Breast epithelium (tissue), 4 donors: Measurements from ENCODE around the gene PCDH15. TPM values are rescaled to one million over a fixed set of nuclear protein-coding genes. Genes with fewer than 3 reads are reported as not detected.

Experiments
- DNase-seq, 2 donors: peaks; one replicate each; pipeline ENCODE4 v3.0.0-alpha.2; 2019; ENCODE audit warnings: low spot score in 2 of 2
- H3K27ac ChIP-seq, 2 donors: fragments of 200-600 bp; sonication (generic) in 1 of 2; one replicate each; pipeline ENCODE4 v1.5.1; 2016 to 2019; ENCODE audit warnings: mild to moderate bottlenecking in 1 of 2
- H3K27me3 ChIP-seq, 2 donors: fragments of 200-600 bp; sonication (generic) in 1 of 2; one replicate each; pipeline versions ENCODE4 v1.5.1 to v1.6.0; 2017 to 2019; ENCODE audit warnings: control low read depth in 1 of 2, mild to moderate bottlenecking in 1 of 2
- H3K36me3 ChIP-seq: fragments of 200-600 bp; one replicate; pipeline ENCODE4 v1.5.1; 2019
- H3K4me1 ChIP-seq, 2 donors: fragments of 200-600 bp; sonication (generic); one replicate each; pipeline ENCODE4 v1.5.1; 2016 to 2019; ENCODE audit warnings: control low read depth in 1 of 2
- H3K4me3 ChIP-seq, 3 donors: fragments of 200-600 bp; sonication (generic); 1 replicate in 2 of 3; 2 replicates in 1 of 3; pipeline ENCODE4 v1.5.1; 2016 to 2019; ENCODE audit warnings: mild to moderate bottlenecking in 3 of 3, moderate library complexity in 2 of 3
- H3K9me3 ChIP-seq, 2 donors: fragments of 200-600 bp; sonication (generic) in 1 of 2; one replicate each; pipeline ENCODE4 v1.5.1; 2016 to 2019; ENCODE audit warnings: control low read depth in 1 of 2
- CTCF ChIP-seq, 3 donors: fragments of 450-650 bp; IDR thresholded peaks; one replicate each; pipeline ENCODE4 v1.5.1; 2016 to 2017; ENCODE audit warnings: antibody characterized with exemption in 3 of 3, mild to moderate bottlenecking in 3 of 3, moderate library complexity in 3 of 3
- POLR2A ChIP-seq: fragments of 450-650 bp; IDR thresholded peaks from one replicate; pipeline ENCODE4 v1.6.1; 2016; ENCODE audit warnings: antibody characterized with exemption, mild to moderate bottlenecking, moderate library complexity
- POLR2AphosphoS5 ChIP-seq, 3 donors: sonication (generic); formaldehyde crosslinking; IDR thresholded peaks; one replicate each; pipeline ENCODE4 v1.6.1; 2017; ENCODE audit warnings: antibody characterized with exemption in 3 of 3
- intact Hi-C: fragments of 100-400 bp; cut with DNase I; formaldehyde crosslinking; loops from one replicate; pipeline ENCODE4 v1.15.1; 2023; ENCODE audit warnings: low total_unique reads
- total RNA-seq, 3 donors: library from RNA; depleted of rRNA; stranded (reverse); fragments of >200 nt; gene quantifications; one replicate each; pipeline ENCODE4 v1.1.0, GENCODE V29; 2016

PCDH15 gene
- total RNA-seq, 3 donors from 2014 or later, result not detected

DNA sequence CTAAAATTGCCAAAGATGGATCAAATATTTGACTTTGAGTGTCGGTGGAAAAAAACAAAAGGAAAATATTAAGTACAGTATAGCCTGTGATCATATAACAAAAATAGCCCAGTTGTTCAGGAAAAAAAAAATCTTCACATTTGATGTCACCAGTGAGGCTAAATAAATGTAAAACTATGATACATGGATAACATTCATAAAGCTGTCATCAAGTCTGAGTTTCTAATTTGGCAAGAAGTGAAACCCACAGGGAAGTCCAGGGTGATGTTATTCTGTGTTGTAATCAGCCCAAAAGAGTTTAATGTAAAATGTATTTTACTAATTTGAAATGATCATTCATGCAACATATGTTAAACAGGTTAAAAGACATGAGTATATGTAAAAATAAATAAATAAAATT, 908.0 kb downstream of the PCDH15 start:
- Histone ChIP-seq H3K27ac (no peak overlapping the region), H3K36me3 (no peaks in the 10 kb centered on the region), H3K27me3 (no peaks in the 10 kb centered on the region), H3K9me3 (no peaks in the 10 kb centered on the region), H3K4me1 (no peaks in the 10 kb centered on the region), H3K4me3 (no peak overlapping the region)
- intact Hi-C loops, result no loop called here
- no peak for TF ChIP-seq POLR2A
- no peak for TF ChIP-seq POLR2AphosphoS5 (IDR thresholded peaks at IDR 0.05)
- no peak for TF ChIP-seq CTCF (IDR thresholded peaks at IDR 0.05)
- DNase-seq, result no peak

- intact Hi-C loops, result no loop called here
- Histone ChIP-seq H3K9me3 (no peaks in the 10 kb centered on the region), H3K27ac (peak overlapping the region in 1 of 2 donors; percentile 18), H3K36me3 (no peaks in the 10 kb centered on the region), H3K27me3 (no peaks in the 10 kb centered on the region), H3K4me3 (no peak overlapping the region), H3K4me1 (no peaks in the 10 kb centered on the region)
- TF ChIP-seq POLR2AphosphoS5 (IDR thresholded peaks at IDR 0.05), result no peak
- TF ChIP-seq CTCF (IDR thresholded peaks at IDR 0.05), result no peak
- TF ChIP-seq POLR2A, result no peak
- no peak for DNase-seq
These were observed 914.4 kb downstream of the PCDH15 start for GRCh38 chr10:53886325-53887300.

DNA sequence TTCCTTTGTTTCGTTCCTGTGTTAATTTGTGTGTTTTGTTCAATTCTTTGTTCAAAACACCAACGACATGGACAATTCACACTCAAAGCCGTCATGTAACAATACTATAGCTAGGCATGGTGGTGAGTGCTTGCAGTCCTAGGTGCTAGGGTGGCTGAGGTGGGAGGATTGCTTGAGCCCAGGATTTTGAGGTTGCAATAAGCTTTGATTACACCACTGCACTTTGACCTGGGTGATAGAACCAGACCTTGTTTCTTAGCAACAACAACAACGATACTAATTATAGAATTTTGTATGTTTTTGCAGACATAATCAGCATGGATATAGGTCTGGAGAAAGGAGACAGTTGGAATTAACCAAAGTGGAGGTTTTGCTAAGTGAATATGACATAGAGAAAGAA, 936.2 kb downstream of the PCDH15 start:
- Histone ChIP-seq H3K27me3 (no peaks in the 10 kb centered on the region), H3K36me3 (no peaks in the 10 kb centered on the region), H3K4me1 (no peaks in the 10 kb centered on the region), H3K9me3 (no peaks in the 10 kb centered on the region), H3K4me3 (no peak overlapping the region), H3K27ac (no peak overlapping the region)
- intact Hi-C loops, result no loop called here
- DNase-seq, result no peak
- TF ChIP-seq CTCF (IDR thresholded peaks at IDR 0.05) (no peak), POLR2AphosphoS5 (IDR thresholded peaks at IDR 0.05) (no peak), POLR2A (no peak)

GRCh38 chr10:53852450-53853175, 948.4 kb downstream of the PCDH15 start:
- Histone ChIP-seq H3K9me3 (no peaks in the 10 kb centered on the region), H3K27me3 (no peaks in the 10 kb centered on the region), H3K4me1 (no peaks in the 10 kb centered on the region), H3K36me3 (no peaks in the 10 kb centered on the region), H3K4me3 (no peak overlapping the region), H3K27ac (no peak overlapping the region)
- DNase-seq, result no peak
- intact Hi-C loops, result no loop called here
- no peak for TF ChIP-seq CTCF (IDR thresholded peaks at IDR 0.05)
- TF ChIP-seq POLR2AphosphoS5 (IDR thresholded peaks at IDR 0.05), result no peak
- no peak for TF ChIP-seq POLR2A

DNA sequence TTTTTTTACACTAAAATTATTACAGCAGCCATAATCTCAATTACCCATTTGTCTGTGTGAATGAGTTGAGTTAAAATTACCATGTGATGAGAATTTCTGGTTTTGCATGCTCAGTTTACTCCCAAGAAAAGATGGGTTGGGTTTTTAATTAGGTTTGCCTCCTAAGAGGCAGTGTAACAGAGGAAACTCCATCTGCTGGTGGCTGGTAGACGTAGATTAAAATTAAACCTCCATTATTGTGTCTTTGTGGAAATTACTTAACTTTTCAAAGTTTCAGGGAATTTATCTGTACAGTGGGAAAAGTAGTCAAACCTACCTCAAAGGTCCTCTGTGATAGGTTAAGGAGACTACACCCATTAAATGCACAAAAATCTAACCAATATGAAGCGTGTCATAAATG, 954.2 kb downstream of the PCDH15 start:
- H3K9me3 ChIP-seq, result no peaks in the 10 kb centered on the region
- no peak overlapping the region for H3K4me3 ChIP-seq
- H3K27me3 ChIP-seq, result no peaks in the 10 kb centered on the region
- no peaks in the 10 kb centered on the region for H3K36me3 ChIP-seq
- no peaks in the 10 kb centered on the region for H3K4me1 ChIP-seq
- no peak overlapping the region for H3K27ac ChIP-seq
- intact Hi-C loops, result no loop called here
- DNase-seq, result no peak
- TF ChIP-seq POLR2A, result no peak
- TF ChIP-seq CTCF (IDR thresholded peaks at IDR 0.05), result no peak
- no peak for TF ChIP-seq POLR2AphosphoS5 (IDR thresholded peaks at IDR 0.05)
